ENCODE data around the gene PIP4K2A. TPM values are rescaled to one million over a fixed set of nuclear protein-coding genes. Genes with fewer than 3 reads are reported as not detected.
A peak's percentile ranks its signal among the peaks of the same experiment; 100 is the strongest.

PIP4K2A gene
- total RNA-seq, 1 donor from 2014 or later, result 28.6 TPM

DNA sequence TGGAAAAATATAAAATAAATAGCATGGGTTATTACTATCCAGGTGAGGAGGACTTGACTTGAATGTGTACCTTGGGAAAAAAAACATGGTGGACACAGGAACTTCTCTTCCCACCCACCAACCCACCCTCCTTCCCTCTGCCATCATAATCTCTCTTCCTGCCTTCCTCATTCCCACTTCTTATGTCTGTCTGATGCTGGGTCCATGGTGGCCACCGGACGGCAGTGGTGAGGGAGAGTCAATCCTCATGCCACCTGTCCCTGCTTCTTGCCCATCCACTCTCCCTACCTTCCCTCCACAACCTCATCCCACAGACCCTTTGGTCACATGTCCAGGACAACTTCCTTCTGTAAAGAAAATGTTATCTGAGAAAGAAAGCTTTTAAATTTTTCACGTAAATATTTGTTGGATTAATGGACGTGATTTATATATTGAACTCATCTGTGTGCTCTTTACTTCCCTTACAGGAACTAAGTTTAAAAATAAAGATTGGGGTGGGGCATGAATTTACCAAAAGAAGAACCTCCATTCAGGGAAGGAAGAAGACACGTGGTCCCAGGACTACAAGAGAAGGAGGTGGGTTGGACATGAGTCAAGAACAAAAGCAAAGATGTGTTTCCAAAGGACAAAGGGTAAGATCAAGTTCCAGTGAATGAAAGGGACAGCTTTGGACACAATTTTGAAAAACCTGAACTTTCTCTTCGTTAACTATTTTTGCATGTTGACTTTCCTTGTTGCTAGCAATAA is 104.5 kb downstream of the PIP4K2A start:
- no peak overlapping the region for H3K4me3 ChIP-seq (ENCODE audit: low read depth, low read length)
- no peak for DNase-seq (ENCODE audit: low read depth)
- no peak for TF ChIP-seq CTCF (conservative IDR thresholded peaks at IDR 0.05; ENCODE audit: low read depth, low read length)

GRCh38 chr10:22609251-22609650 is 105.1 kb downstream of the PIP4K2A start:
- TF ChIP-seq CTCF (conservative IDR thresholded peaks at IDR 0.05; ENCODE audit: low read depth, low read length), result no peak
- H3K4me3 ChIP-seq (ENCODE audit: low read depth, low read length), result no peak overlapping the region
- no peak for DNase-seq (ENCODE audit: low read depth)

- no peak for DNase-seq (ENCODE audit: low read depth)
- no peak overlapping the region for H3K4me3 ChIP-seq (ENCODE audit: low read depth, low read length)
- no peak for TF ChIP-seq CTCF (conservative IDR thresholded peaks at IDR 0.05; ENCODE audit: low read depth, low read length)
Observed at GRCh38 chr10:22607261-22607660, 107.1 kb downstream of the PIP4K2A start.

GRCh38 chr10:22606164-22606614 is 108.2 kb downstream of the PIP4K2A start:
- no peak for DNase-seq (ENCODE audit: low read depth)
- no peak for TF ChIP-seq CTCF (conservative IDR thresholded peaks at IDR 0.05; ENCODE audit: low read depth, low read length)
- no peak overlapping the region for H3K4me3 ChIP-seq (ENCODE audit: low read depth, low read length)

DNA sequence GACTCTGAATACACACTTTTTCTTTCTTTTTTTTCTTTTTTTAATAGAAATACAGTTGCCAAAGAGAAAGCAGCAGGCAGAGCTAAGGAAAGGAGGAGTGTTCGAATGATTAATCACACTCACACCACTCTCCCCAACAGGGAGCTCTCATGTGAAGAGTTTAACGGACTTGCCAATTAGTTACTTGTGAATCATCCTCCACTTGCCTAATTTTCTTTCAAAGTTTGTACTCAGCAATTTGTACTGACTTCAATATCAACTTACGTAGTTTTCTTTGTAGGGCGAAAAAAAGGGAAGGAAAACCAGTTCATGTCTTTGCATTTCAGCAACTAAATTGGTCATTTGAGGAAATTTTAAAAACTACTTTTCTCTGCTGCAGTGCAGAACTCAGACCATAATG is 109.2 kb downstream of the PIP4K2A start:
- no peak for TF ChIP-seq CTCF (conservative IDR thresholded peaks at IDR 0.05; ENCODE audit: low read depth, low read length)
- DNase-seq (ENCODE audit: low read depth), result peak; percentile 92
- peak overlapping the region; percentile 38 for H3K4me3 ChIP-seq (ENCODE audit: low read depth, low read length)

- H3K4me3 ChIP-seq (ENCODE audit: low read depth, low read length), result peak overlapping the region; percentile 38
- TF ChIP-seq CTCF (conservative IDR thresholded peaks at IDR 0.05; ENCODE audit: low read depth, low read length), result no peak
- DNase-seq (ENCODE audit: low read depth), result no peak
Observed at GRCh38 chr10:22604344-22605126, 109.8 kb downstream of the PIP4K2A start.

All from epithelial cell of proximal tubule (primary cell).